Brain pericyte (primary cell): ENCODE data around the gene CYP1A2.
"Not testable (repeated sequence)": the region's sequence is repeated elsewhere in the genome, so short reads cannot be mapped to it uniquely, and the experiment has no call there.

Source experiments
- DNase-seq: peaks from one replicate; pipeline ENCODE4 v3.0.0-alpha.2; 2012; ENCODE audit warnings: low read depth, low spot score

Gene CYP1A2

DNA sequence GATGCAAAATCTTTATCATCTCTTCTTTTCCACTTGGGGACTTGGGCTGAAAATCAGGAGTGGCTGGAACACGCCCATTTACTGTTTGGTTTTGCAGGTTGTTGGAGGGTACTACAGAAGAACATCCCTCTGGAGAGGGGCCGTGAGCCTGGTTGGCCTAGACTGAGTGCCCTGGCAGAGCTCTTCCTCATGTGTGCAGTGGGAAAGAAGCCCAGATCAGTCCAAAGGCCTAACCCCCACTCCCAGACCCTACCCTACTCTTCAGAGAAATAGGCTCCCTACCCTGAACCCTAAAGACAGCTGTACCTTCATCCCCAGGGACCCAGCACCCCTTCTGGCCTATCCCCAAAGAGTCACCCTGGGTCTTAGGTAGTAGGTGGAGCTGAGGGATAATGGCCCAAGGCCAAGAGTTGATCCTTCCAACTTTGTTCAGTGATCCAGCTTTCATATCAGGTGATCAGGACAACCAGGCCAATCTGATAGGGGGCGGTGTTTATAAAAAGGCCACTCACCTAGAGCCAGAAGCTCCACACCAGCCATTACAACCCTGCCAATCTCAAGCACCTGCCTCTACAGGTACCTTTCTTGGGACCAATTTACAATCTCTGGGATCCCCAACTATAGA, at the start of gene CYP1A2:
TSS of gene CYP1A2 (plus strand) at position 524 of the 625 bp plus-strand sequence. CDS start 894 bp downstream, outside the sequence.
- DNase-seq, result no peak

DNA sequence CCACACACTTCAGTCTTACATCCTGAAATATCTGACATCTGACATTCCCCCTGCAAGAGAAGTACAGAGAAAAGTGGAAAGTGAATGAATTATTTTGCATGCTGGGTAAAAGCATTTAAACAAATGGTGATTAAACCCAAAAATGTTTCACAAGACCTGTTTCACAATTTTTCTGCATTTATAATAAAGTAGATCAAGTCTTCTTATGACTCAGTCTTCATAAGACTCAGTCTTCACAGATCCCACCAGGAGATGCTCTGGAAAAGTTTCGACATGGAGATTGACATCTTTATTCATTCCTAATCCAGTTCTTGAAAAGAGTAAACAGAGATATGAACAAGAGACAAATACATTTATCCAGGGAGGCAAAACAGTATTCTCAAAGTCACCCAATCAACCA, 39.6 kb upstream of the CYP1A2 start:
- no peak for DNase-seq

GRCh38 chr15:74709892-74710291, 38.8 kb upstream of the CYP1A2 start:
- DNase-seq, result no peak

- no peak for DNase-seq
Observed at GRCh38 chr15:74710319-74711094, 38.1 kb upstream of the CYP1A2 start.

DNA sequence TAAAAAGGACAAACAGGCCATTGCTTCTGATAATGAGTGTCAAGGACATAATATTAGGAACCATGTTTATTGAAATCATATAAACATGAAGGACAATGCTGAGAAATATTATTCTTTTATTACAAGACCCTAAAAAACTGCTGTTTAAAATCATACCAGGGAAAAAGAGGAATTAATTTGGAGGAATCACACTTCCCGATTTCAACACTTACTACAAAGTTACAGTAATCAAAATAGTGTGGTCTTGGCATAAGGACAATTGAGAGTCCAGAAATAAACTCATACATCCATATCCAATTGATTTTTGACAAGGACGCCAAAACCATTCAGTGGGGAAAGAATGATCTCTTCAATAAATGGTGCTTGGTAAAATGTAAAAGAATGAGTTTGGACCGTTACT, 36.3 kb upstream of the CYP1A2 start:
- no peak for DNase-seq

- DNase-seq, result no peak
Observed at GRCh38 chr15:74716651-74717050, 32.0 kb upstream of the CYP1A2 start.

GRCh38 chr15:74722591-74722990, 26.1 kb upstream of the CYP1A2 start:
- no peak for DNase-seq

DNA sequence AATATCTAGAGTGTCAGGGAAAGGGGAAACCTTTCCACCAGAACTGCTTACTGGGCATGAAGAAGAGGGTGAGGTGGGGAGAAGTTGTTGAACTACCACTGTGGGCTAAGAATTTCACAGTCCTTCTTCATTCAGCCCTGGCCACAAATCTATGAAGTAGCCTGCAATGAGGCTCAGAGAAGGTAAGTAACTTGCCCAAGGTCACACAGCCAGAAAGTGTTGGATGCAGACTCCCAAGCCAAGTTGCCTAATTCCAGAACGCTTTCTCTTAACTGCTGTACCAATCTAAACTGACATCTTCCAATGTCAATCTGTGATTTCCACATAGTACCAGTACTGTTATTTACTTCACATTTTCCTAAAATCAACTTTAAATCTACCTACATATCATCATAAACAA, 25.5 kb upstream of the CYP1A2 start:
- no peak for DNase-seq

DNA sequence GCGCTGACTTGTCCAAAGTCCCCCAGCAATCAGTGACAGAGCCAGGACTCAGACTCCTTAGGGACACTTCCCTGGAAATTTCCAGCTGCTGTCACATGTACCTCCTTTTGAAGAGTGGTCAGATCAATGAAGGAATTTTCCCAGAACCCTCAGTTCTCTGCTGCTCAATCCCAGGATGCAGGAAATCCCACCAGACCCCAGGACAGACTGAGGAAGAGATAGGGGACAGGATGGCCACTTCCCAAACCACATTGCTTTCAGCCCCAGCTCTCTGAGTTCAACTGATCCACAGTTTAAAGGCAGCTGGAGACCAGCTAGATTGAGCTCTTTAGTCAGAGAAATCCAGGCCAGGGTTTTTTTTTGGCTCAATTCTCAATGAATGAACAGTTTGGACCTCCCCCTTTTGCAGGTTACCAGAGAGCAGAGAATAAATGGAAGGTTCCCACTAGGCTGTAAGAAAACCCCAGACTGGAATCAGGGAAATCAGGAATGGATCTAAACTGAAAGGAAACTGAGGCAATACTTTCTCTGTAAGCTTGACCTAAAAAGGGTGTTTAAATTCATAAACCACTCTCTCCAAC, 24.8 kb upstream of the CYP1A2 start:
- DNase-seq, result no peak

GRCh38 chr15:74724570-74725224, 23.9 kb upstream of the CYP1A2 start:
- no peak for DNase-seq

DNA sequence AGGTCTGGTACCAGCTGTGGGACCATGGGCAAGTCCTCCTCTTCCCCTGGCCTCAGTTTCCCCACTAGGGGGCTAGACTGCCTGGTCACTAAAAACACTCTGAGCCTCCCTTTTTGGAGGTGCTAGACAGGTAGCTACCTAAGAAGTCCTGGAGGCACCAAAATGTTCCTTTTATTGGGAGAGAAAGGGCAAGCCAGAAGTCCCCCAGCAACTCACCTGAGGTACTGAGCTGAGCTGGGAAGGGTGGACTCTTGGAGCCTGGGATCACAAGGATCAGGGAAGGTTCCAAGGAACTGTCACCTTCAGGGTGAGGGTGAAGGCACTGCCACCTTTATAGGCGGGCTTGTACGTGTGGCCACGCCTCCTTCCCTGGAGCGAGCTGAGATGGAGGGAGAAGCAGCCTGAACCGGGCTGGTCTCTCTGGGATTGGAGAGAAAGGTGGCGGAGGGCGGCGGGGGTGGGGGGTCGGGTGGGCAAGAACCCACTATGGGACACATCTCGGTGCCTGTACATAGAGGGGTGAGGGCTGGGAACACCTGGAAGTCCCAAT, 23.3 kb upstream of the CYP1A2 start, which contains the start of gene CYP1A1:
TSS of gene CYP1A1 (minus strand) at position 304 of the 550 bp plus-strand sequence. CDS start 2,431 bp downstream, outside the sequence.
- DNase-seq, result no peak

GRCh38 chr15:74725845-74726773, 22.5 kb upstream of the CYP1A2 start:
- no peak for DNase-seq

DNA sequence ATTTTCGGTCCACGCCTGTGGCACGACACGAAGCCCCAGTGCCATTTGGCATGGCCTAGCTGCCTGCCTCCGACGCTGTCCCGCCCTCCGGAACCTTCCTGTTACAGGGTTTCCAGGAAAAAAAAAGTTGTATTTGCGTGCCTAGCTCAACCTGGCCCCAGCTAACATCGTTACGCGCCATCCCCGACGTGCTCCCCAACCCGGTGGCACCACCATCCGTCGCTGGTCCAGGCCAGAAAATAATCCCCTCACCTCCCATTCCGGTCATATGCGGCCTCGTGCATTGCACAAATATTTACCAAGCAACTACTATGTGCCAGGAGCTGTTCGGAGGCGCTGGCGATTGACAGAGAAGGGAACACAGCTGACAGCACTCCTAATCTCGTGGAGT, 21.9 kb upstream of the CYP1A2 start:
- DNase-seq, result no peak

- DNase-seq, result no peak
Observed at GRCh38 chr15:74727727-74728126, 20.9 kb upstream of the CYP1A2 start.

GRCh38 chr15:74728699-74729098, 19.9 kb upstream of the CYP1A2 start:
- DNase-seq, result not testable (repeated sequence)

GRCh38 chr15:74729372-74729771, 19.3 kb upstream of the CYP1A2 start:
- not testable (repeated sequence) for DNase-seq

DNA sequence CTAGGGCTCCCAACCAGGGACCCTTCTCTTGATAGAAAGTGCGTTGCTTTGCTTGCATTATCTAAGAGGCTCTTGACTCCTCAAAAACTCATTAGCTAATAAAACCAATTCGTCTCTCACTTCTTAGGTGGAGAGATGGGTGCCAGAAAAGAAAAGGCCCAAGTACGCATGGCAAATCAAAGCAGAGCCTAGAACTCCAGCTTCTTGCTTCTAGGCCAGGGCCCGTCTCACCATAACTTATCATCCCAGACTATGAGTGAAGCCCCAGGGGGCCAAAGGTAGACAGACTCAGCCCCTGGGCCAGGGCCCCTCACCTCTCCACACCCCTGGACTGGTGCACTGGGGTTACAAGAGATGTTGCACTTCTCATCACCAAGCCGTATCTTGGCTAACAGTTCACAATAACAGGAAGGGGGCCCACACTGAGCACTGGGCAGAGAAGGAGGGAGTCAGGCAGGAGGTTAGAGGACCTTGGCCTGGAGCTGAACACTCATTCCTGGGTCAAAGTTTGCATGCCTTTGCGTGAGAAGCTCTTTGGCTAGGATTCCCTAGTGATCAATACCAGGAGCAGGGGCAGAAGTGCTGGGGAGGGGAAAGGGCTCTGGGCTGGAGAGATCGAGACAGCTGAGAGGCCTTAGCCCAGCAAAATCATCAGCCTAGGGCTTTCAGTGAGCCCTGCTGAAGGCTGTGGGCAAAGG, 17.9 kb upstream of the CYP1A2 start:
- no peak for DNase-seq

DNA sequence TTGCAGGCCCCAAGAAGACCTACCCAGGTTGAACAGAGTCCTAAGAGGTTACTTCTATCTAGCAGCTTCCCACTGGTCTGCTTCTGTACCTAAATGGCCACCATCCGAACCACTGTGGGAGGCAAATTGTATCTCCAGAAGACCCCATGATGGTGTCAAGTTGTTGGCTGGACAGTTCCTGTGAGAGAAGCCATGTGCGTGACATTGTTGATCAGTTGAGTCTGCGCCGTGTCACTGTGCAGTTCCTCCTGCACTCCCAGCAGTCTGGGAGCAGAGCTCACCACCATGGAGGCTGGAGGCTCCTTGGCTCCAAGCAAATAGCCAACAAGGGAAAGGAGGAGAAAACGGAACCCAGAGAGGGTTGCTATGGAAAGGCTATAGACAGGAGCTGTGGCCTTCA, 15.8 kb upstream of the CYP1A2 start:
- no peak for DNase-seq

- no peak for DNase-seq
Observed at GRCh38 chr15:74733269-74733668, 15.4 kb upstream of the CYP1A2 start.

DNA sequence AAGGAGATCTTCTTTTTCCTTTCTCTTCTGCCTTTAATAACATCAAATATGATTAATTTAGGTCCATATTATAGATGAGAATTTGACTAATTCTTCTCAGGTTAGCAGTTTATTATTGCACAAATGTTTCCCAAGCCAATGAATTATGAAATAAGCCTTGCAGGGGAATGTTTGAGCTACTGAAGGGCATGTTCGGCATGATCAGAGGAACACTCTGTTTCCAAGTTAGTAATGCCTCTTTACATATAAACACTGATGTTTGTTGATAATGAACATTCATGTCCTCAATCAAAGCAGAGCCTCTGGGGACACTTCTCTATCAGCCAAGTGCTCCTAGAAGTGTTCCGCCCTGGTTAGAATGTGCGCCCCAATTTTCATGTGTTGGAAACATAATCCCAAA, 13.3 kb upstream of the CYP1A2 start:
- no peak for DNase-seq
